Endothelial cell of umbilical vein (primary cell): ENCODE results near the gene HOXC5. TPM values are rescaled to one million over a fixed set of nuclear protein-coding genes. Genes with fewer than 3 reads are reported as not detected.

Source experiments
- BruUV-seq: library from RNA; stranded (reverse); fragments of 400-500 nt; replicated peaks from 2 replicates; lab custom pipeline; 2021; lab: Mats Ljungman, UMichigan
- CTCF ChIA-PET: fragments of 300-600, 350-600 bp; sonication (Branson Sonifier 250); formaldehyde crosslinking; loops from one replicate; lab custom pipeline; 2021; ENCODE audit warnings: antibody characterized with exemption, inconsistent platforms; lab: Charles Lee
- POLR2A ChIA-PET: fragments of 300-600, 350-600 bp; sonication (Branson Sonifier 250); formaldehyde crosslinking; loops from one replicate; lab custom pipeline; 2021; ENCODE audit warnings: antibody characterized with exemption, inconsistent platforms; lab: Charles Lee
- DNase-seq: peaks from one replicate; pipeline ENCODE4 v3.0.0-alpha.2; 2011; ENCODE audit warnings: low read depth, low spot score
- FAIRE-seq: peaks from 2 replicates; lab custom pipeline; 2011; peaks lifted over from hg19 to GRCh38; lab: Jason Lieb, UNC
- H2AFZ ChIP-seq: 2 replicates; pipeline ENCODE4 v1.6.0; 2012; ENCODE audit warnings: low read depth, low read length, control low read depth, inconsistent platforms
- H3K27ac ChIP-seq: 2 replicates; pipeline ENCODE4 v1.5.1; 2011; ENCODE audit warnings: low read depth, mild to moderate bottlenecking, control low read depth, low read length, moderate library complexity; ENCODE audit not compliant: insufficient read depth
- H3K27me3 ChIP-seq, 2 experiments: 2 replicates each; pipeline versions ENCODE4 v1.6.0 to v1.6.1; 2011; ENCODE audit warnings: low read length in 2 of 2, mixed read lengths in 1 of 2; ENCODE audit not compliant: control insufficient read depth in 2 of 2, insufficient read depth in 2 of 2
- H3K36me3 ChIP-seq, 2 experiments: 2 replicates in 1 of 2; 3 replicates in 1 of 2; pipeline ENCODE4 v1.5.1; 2011; ENCODE audit warnings: low read length in 2 of 2, mild to moderate bottlenecking in 1 of 2, moderate library complexity in 1 of 2; ENCODE audit not compliant: control insufficient read depth in 2 of 2, insufficient read depth in 2 of 2; ENCODE audit errors: extremely low read depth in 1 of 2
- H3K4me1 ChIP-seq: 3 replicates; pipeline ENCODE4 v1.5.1; 2011; ENCODE audit warnings: mild to moderate bottlenecking, low read length; ENCODE audit not compliant: control insufficient read depth, insufficient read depth; ENCODE audit errors: extremely low read depth
- H3K4me2 ChIP-seq: 2 replicates; pipeline ENCODE4 v1.6.1; 2011; ENCODE audit warnings: low read length, control low read depth, mixed read lengths; ENCODE audit not compliant: insufficient read depth
- H3K4me3 ChIP-seq, 3 experiments: fragments of 200-600 bp in 1 of 3; sonication (generic), shearing (Covaris generic) in 1 of 3; replicated peaks in 1 of 3; 2 replicates each; pipeline ENCODE4 v1.5.1; 2011 to 2016; ENCODE audit warnings: control low read depth in 3 of 3, low read length in 3 of 3, mild to moderate bottlenecking in 2 of 3, inconsistent platforms in 1 of 3, low read depth in 1 of 3, moderate library complexity in 1 of 3; ENCODE audit not compliant: insufficient read depth in 1 of 3
- H3K79me2 ChIP-seq: 2 replicates; pipeline ENCODE4 v1.6.0; 2012; ENCODE audit warnings: low read length, inconsistent platforms; ENCODE audit not compliant: control insufficient read depth, insufficient read depth
- H3K9ac ChIP-seq: replicated peaks from 2 replicates; pipeline ENCODE3; 2011; ENCODE audit warnings: low read length, control low read depth; ENCODE audit not compliant: insufficient read depth; ENCODE audit errors: extremely low read depth
- H3K9me1 ChIP-seq: replicated peaks from 3 replicates; pipeline ENCODE4 v1.6.0; 2011; ENCODE audit warnings: mild to moderate bottlenecking, low read length; ENCODE audit not compliant: control insufficient read depth, insufficient read depth; ENCODE audit errors: extremely low read depth
- H3K9me3 ChIP-seq: replicated peaks from 2 replicates; pipeline ENCODE4 v1.5.1; 2012; ENCODE audit warnings: low read length, inconsistent platforms; ENCODE audit not compliant: control insufficient read depth, insufficient read depth
- H4K20me1 ChIP-seq: replicated peaks from 2 replicates; pipeline ENCODE3; 2011; ENCODE audit warnings: mild to moderate bottlenecking, low read length; ENCODE audit not compliant: control insufficient read depth, insufficient read depth; ENCODE audit errors: extremely low read depth
- EZH2 ChIP-seq: IDR thresholded peaks from 2 replicates; pipeline ENCODE4 v1.6.1; 2012; ENCODE audit warnings: borderline replicate concordance, low read depth, mild to moderate bottlenecking, moderate library complexity, low read length, inconsistent platforms; ENCODE audit not compliant: severe bottlenecking
- FOS ChIP-seq: IDR thresholded peaks from 2 replicates; pipeline ENCODE4 v1.6.1; 2011; ENCODE audit warnings: mild to moderate bottlenecking, low read length, moderate library complexity, borderline replicate concordance; ENCODE audit not compliant: insufficient read depth
- dilution Hi-C: fragments of 300-500 bp; cut with MboI; formaldehyde crosslinking; loops from one replicate; pipeline ENCODE4 v1.15.0; 2019; ENCODE audit warnings: low sequenced_read_pairs; ENCODE audit not compliant: extremely low pct_ligation_motif_present
- intact Hi-C: fragments of 100-400 bp; cut with micrococcal nuclease; formaldehyde crosslinking; loops from one replicate; pipeline ENCODE4 v1.10.0; 2022
- polyA plus RNA-seq, 4 experiments: library from polyadenylated mRNA; depleted of rRNA in 3 of 4; stranded (reverse) in 3 of 4; unstranded in 1 of 4; fragments of >200 nt; gene quantifications; 2 replicates each; pipeline versions ENCODE4 v1.2.1 to v1.2.3, GENCODE V29; 2011 to 2012; ENCODE audit warnings: missing spikeins in 1 of 4
- total RNA-seq: library from RNA; stranded (reverse); gene quantifications from 2 replicates; pipeline ENCODE4 v1.2.3, GENCODE V29; 2021
- TF ChIP-seq, protein P1 (sequence below), 2 donors: IDR thresholded peaks; 1 replicate in 1 of 2; 2 replicates in 1 of 2; pipeline ENCODE4 v1.5.1; 2011; ENCODE audit warnings: low read length in 2 of 2, mild to moderate bottlenecking in 2 of 2, moderate library complexity in 2 of 2, control low read depth in 1 of 2, inconsistent platforms in 1 of 2, low read depth in 1 of 2; ENCODE audit not compliant: insufficient read depth in 1 of 2; ENCODE audit errors: extremely low read depth in 1 of 2

HOXC5 gene
- total and polyA plus RNA-seq, 2 donors (not counting 3 experiments of a cell fraction or from before 2014, with no cell fraction given): not detected

DNA sequence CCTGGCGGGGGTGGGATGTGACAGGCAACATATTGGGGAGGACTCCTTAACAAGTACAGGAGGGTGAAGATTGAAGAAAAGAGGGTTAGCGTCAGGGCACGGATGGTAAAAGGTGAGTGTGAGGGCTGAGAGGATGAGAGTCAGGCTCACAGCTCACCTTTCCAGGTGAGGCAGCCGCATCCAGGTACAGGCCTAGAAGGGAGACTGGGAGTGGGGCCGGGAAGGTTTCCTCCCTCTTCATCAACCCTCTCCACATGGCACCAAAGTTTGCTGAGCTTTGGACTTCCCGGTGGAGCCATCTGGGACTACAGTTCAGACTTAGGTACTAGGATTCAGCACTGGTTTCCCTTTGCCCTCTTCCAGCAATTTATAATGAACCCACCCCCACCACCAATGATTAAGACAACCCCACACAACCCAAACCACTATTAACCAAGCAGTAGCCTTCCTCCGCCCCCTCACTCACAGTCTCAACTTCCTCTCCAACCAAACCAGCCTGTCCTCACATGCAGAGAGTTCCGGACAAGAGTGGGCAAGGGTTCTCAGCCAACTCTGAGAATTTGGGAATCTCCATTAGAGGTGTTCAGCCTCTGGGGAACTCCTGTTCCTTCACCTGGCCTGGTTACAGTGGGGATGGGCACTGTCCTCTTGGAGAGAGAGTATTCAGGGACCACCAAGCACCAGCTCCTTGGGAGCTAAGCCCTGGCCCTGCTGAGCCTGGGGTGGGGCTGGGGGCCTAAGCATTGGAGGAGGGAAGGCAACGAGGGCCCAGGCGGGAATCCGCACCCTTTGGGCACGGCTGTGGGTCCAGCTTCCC, 18.4 kb downstream of the HOXC5 start:
- H3K9me3 ChIP-seq: no peaks in the 10 kb centered on the region
- H3K79me2 ChIP-seq: no peaks in the 10 kb centered on the region
- H3K4me2 ChIP-seq: no peak overlapping the region
- intact Hi-C loops (no loop called here), dilution Hi-C loops (no loop called here)
- no TSS peak for BruUV-seq
- ChIA-PET POLR2A (no interaction called here), CTCF (interaction anchor here (0.6 to 2.1 kb wide), 3 partner anchors 19 to 157 kb away, joined by 3 to 9 read pairs (median 3); partner anchors contain the start of gene HOXC5)
- no peak overlapping the region for H3K27ac ChIP-seq
- H3K9ac ChIP-seq: no peak overlapping the region
- H3K27me3 ChIP-seq: peaks cover 83 to 95% of the 10 kb centered on the region in 2 experiments
- DNase-seq (no peak), FAIRE-seq (no peak)
- H2AFZ ChIP-seq: no peak overlapping the region
- no peaks in the 10 kb centered on the region for H3K4me1 ChIP-seq
- peak; percentile 49 for TF ChIP-seq EZH2
- TF ChIP-seq, protein P1, sequence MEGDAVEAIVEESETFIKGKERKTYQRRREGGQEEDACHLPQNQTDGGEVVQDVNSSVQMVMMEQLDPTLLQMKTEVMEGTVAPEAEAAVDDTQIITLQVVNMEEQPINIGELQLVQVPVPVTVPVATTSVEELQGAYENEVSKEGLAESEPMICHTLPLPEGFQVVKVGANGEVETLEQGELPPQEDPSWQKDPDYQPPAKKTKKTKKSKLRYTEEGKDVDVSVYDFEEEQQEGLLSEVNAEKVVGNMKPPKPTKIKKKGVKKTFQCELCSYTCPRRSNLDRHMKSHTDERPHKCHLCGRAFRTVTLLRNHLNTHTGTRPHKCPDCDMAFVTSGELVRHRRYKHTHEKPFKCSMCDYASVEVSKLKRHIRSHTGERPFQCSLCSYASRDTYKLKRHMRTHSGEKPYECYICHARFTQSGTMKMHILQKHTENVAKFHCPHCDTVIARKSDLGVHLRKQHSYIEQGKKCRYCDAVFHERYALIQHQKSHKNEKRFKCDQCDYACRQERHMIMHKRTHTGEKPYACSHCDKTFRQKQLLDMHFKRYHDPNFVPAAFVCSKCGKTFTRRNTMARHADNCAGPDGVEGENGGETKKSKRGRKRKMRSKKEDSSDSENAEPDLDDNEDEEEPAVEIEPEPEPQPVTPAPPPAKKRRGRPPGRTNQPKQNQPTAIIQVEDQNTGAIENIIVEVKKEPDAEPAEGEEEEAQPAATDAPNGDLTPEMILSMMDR (IDR thresholded peaks at IDR 0.05; ENCODE audit: extremely low read depth in 1 of 2, insufficient read depth in 1 of 2, low read depth in 1 of 2, low read length in 2 of 2): no peak
- H3K9me1 ChIP-seq: no peaks in the 10 kb centered on the region
- H3K4me3 ChIP-seq: no peak overlapping the region
- no peaks in the 10 kb centered on the region for H4K20me1 ChIP-seq
- no peaks in the 10 kb centered on the region for H3K36me3 ChIP-seq

DNA sequence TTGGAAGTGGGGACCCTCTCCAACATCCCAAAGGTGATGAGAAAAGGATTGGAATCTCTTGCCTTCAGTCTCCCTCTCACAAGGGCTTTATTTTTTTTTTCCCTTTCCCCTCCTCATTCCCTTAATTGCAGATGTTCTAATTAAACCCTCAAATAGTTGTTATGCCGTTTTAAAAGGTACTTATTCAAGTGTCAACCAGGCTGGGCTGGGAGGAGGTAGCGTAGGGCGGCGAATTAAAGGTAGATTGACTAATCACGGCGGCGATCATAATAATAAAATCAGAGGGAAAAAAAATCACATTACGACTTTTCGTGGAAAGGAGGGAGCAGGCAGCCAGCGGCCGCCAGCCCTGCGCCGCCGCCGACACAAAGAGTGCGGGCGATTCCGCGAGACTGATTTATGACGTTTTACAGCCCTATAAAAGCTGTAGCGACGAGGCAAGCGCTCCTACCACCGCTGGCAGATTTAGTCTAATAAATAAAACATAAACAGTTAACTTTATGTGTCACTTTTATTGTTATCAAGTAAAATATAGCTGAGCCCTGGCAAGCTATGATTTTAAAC, 19.1 kb downstream of the HOXC5 start:
- CTCF ChIA-PET: interaction anchor here (0.7 to 2.1 kb wide), 4 partner anchors 11 to 46 kb away, joined by 3 to 9 read pairs (median 7); partner anchors contain the start of gene HOXC5
- DNase-seq (no peak), FAIRE-seq (no peak)
- Histone ChIP-seq H4K20me1 (no peaks in the 10 kb centered on the region), H3K4me2 (no peak overlapping the region), H3K9ac (no peak overlapping the region), H3K4me3 (no peak overlapping the region), H3K27me3 (peaks cover 82 to 94% of the 10 kb centered on the region in 2 experiments), H3K27ac (no peak overlapping the region), H3K4me1 (no peaks in the 10 kb centered on the region), H3K36me3 (no peaks in the 10 kb centered on the region), H3K9me3 (no peaks in the 10 kb centered on the region), H3K79me2 (no peaks in the 10 kb centered on the region), H3K9me1 (no peaks in the 10 kb centered on the region), H2AFZ (no peak overlapping the region)
- no peak for TF ChIP-seq FOS
- peak; percentile 40 for TF ChIP-seq EZH2
- dilution Hi-C loops (no loop called here), intact Hi-C loops (no loop called here)
- BruUV-seq: no TSS peak
- POLR2A ChIA-PET: no interaction called here
